OCI-M2 (cell line): ENCODE results near the gene DLST.

ENCODE experiments used
- DNase-seq: peaks from one replicate; lab custom pipeline; 2025; ENCODE audit not compliant: unreplicated experiment; lab: John Stamatoyannopoulos, UW

Gene DLST

GRCh38 chr14:74881431-74882102 is at the start of gene DLST:
Gene DLST, plus strand, starts transcription at chr14:74881916. Its CDS starts 38 bp downstream, at chr14:74881954.
- DNase-seq = peak; percentile 76

GRCh38 chr14:74832849-74833248 is 48.9 kb upstream of the DLST start:
- DNase-seq = no peak

DNA sequence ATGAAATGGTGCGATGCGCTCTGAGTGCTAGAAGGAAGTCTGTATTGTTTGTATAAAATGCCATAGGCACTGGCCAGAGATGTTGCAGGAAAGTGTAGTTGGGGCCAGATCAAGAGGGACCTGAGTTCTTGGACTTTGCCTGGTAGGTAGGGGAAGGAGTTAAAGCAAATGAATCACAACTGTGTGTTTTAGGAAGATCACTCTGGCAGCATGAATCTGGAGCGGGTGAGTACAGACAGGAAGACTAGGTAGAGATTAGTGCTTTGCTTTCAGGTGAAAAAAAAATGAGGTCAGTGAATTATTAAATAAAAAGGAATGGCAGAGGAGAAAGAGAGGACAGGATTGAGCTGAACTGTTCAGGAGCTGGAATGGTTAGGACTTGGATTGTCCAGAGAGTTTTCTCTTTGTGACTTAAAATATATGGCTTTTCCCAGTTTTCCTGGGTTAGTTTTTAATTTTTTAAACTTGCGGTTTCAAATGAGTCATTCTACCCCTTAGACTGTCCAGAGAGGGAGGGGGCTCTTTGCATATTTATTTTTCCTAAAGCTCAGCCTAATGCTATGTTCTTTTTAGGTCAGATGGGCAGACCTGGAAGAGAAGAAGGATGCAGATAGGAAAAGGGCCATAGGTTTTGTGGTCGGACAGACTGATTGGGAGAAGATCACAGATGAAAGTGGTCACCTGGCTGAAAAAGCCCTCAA is 46.9 kb upstream of the DLST start:
- no peak for DNase-seq

DNA sequence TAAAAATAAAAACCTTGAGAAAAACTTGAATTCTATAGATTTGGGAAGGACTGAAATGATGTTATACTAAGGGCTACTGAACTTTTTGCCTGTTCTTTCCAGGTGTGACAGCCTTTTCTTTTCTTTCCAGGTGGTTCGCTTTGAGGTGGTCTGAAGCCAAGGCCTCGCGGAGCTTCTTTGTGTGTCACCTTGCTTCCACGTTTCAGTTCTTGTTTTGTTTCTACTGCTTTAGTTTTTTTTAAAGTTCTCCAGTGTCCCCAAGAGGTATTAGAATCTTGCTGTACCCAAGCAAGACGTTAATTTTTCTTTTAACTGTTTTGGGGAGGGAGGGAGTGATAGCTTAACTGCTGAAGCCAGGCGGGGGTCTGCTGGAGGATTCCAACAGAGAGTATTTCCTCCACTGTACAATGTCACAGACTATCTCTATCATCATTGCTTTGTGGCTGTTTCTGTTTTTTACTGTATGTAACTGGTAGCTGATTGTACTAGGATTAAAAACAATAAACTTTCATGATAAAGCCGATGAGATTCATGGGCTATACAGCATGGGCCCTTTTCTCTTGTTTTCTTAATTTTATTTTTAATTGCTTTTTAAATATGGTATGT is 46.0 kb upstream of the DLST start:
- no peak for DNase-seq

DNA sequence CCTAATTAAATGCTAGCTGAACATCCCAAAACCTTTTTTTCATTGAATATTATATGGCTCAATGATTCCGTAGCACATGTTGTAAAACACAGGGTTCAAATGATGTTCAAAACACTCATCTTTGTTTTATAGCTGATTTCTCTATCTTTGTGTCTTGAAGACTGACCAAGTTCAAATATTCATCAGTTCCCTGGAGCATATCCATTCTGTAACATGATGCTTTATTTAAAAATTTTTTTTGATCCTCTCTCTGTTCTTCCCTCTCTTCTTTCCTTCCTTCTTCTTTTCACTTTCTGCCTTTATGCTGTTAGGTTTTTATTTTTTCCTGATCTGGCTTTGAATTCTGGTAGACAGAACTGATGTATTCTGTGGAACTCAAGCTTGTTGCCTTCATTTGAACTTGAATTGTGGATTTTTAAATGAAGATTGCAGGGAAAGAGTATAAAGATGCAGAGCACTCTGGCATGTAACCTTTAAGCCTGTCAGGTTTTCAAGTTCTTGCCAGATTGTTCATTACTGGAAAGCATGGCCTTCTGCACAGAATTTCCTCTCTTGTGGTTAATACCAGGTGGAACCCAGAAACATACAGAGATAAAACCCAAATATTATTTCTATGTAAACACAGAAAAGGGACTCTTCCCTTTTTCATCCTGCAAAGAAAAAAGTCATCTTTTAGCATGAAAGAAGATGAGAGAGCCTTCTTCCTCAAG is 45.3 kb upstream of the DLST start:
- no peak for DNase-seq

GRCh38 chr14:74838166-74838565 is 43.5 kb upstream of the DLST start:
- DNase-seq = no peak

GRCh38 chr14:74840603-74841030 is 41.1 kb upstream of the DLST start:
- no peak for DNase-seq

GRCh38 chr14:74841230-74842207 is 40.2 kb upstream of the DLST start:
- DNase-seq = no peak

DNA sequence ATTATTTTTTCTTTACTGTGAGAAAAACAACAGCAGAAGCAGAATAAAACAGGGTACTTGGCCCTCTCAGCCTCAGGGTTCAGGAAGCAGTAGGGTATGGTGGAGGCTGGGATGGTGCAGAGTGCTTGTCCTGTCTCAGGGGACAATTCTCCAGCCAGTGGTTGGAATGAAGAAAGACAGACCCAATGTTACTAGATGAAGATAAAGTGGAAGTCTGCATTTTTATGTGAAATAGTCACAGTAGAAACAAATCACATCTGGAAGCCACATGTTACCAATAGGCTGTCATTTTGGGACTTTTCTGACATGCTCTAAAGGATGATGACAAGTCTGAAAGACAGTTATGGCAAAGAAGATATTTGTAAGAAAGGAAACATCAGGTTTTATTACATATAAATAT is 38.1 kb upstream of the DLST start:
- DNase-seq = no peak

GRCh38 chr14:74846168-74846567 is 35.5 kb upstream of the DLST start:
- DNase-seq = no peak

DNA sequence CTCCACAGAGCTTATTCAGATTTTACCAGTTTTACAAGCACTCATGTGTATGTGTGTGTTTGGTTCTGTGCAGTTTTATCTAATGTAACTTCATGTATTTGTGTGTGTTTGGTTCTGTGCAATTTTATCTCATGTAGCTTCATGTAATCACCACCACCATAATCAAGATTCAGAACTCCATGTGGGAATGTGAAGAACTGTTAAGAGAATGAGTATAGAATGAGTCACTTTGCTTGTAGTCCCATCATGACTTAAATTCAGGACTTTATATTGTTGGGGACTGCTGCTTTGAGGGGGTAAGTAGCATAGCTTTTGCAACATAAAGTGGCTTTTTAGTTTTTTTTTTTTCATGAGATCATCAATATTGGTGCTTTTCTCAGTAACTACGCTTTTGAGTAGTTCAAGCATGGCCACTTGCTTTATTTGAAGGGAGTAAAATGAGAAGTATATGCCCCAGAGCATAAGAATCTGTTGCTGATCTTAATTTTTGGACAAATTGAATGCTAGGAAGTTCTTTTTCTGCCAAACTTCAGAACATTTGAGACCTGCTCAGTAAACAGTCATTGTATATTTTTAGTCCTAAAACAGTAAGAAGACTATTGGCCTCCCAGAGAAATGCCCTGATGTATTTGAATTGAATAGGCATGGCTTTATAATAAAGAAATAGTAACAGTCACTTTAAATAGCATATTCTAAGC is 34.6 kb upstream of the DLST start:
- no peak for DNase-seq

- DNase-seq = no peak
Observed at GRCh38 chr14:74848768-74849167, 32.9 kb upstream of the DLST start.

DNA sequence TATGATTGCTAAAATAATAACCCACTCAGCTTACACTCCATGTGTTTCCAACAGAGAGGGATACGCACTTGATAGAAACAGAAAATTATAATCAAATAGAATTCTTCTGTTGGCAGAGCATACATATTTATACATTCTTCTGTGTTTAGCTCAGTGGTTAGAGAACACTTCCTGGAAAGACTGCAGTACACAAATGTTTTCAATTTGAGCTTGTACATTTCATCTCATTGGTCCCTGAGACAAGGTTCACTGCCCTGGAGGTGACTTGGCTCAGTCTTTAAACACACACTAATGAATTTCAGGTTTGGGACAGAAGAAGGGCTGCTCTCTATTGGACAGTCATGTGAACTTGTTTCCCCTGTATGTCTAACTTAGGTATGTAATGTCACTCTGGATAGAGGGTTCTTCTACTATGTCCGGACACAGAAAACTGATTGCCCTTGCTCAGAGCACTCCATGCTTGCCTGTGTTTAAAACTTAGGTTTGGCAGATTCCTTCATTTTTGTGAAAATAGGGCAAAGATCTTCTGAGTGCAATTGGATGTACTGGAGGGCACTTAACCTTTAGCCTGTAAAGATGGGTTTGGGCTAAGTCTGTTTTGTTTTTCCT is 28.7 kb upstream of the DLST start:
- no peak for DNase-seq

GRCh38 chr14:74853581-74853980 is 28.1 kb upstream of the DLST start:
- no peak for DNase-seq

DNA sequence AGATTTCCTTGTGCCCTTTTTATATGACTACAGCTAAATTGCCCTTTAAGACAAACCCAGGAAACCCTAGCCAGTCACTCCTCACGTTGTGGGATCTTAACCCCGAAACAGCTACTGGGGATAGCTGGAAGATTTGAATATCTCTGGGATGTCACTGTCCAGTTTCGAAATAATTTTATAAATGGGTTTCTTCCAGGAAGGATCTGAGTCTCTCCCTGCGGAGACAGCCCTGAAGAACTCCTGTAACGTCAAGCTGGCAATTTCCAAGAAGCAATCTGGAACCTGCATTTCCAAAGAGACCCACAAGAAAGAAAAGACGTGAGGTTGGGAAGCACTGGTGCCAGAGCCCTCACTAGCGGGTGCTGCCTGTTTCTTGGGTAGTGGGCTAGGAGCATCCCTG is 26.7 kb upstream of the DLST start:
- no peak for DNase-seq

- DNase-seq = no peak
Observed at GRCh38 chr14:74855945-74856344, 25.8 kb upstream of the DLST start.

- DNase-seq = no peak
Observed at GRCh38 chr14:74856366-74856765, 25.4 kb upstream of the DLST start.

- DNase-seq = no peak
Observed at GRCh38 chr14:74858022-74858421, 23.7 kb upstream of the DLST start.

GRCh38 chr14:74859757-74860552 is 21.8 kb upstream of the DLST start:
- DNase-seq = no peak
